ENCODE measurements around the gene IL22RA1. TPM values are rescaled to one million over a fixed set of nuclear protein-coding genes. Genes with fewer than 3 reads are reported as not detected.

IL22RA1 gene
- total RNA-seq, 1 experiment from 2014 or later: 0.13 TPM

DNA sequence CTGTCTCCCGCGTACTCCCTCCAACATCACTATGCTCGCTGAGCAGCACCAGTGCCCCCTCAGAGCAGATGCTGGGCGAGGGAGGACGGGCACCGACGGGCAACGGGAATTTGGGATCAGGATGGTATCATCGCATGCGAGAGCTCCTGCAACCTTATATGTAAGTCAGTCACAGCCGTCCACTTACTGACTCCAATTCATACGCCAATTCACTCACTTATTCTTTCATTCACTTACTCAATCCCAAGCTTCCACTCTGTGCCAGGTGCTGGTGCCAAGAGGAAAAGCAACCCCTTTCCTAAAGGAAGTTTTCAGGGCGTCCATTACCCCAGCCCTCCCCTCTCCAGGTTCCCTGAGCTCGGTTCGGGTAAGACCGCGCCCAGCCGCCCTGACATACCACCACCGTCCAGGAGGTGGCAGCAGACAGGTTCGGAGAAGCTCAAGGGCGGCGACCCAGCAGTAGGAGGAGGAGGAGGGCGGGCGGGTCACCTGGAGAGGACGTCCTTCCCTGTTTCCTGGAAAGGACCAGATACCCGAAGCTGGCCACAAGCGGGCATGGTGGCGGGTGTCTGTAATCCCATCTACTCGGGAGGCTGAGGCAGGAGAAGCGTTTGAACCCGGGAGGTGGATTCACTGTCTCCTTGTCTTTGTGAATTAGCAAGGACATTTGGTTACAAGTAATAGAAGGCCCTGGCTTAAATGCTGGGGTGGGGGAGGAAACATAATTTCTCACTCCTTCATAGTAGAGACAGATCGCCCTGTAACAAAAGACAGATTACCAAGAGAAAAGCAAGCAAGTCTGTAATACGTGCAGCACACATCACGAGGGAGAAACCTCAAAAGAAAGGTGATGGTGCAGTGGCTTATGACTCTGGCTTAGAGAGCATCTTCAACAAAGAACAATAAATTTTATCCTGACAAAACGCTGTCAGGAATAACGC lies 7.6 kb upstream of the IL22RA1 start:
- TF ChIP-seq CTCF (conservative IDR thresholded peaks at IDR 0.05): peak; percentile 81
- peak overlapping the region; percentile 90 to 98 (median 98) for H3K27ac Mint-ChIP-seq
- H3K27ac ChIP-seq (ENCODE audit: insufficient read length, low read depth, low read length): peak overlapping the region; percentile 99

More for the DNA sequence above, 7.6 kb upstream of the IL22RA1 start:
- Histone ChIP-seq H3K4me2 (ENCODE audit: insufficient read depth, insufficient read length, low read length) (peak overlapping the region; percentile 59), H3T11ph (ENCODE audit: low read length) (peak overlapping the region; percentile 100), H3K4me1 (ENCODE audit: insufficient read depth, low read length) (no peaks in the 10 kb centered on the region; the same call in 1 of the 2 replicates), H4K20me1 (ENCODE audit: control insufficient read depth, insufficient read depth, insufficient read length) (no peaks in the 10 kb centered on the region), H3K23ac (ENCODE audit: insufficient read length, low read depth, low read length) (peak overlapping the region; percentile 45), H4K8ac (replicated peaks; ENCODE audit: insufficient read length, low read depth, low read length) (peak overlapping the region; percentile 92), H4K5ac (ENCODE audit: insufficient read length, low read depth, low read length) (peak overlapping the region; percentile 100), H3K4ac (ENCODE audit: low read depth, low read length) (peak overlapping the region; percentile 100; the same call in 1 of the 2 replicates), H4K91ac (ENCODE audit: insufficient read length, low read depth, low read length) (peak overlapping the region; percentile 93), H2AFZ (ENCODE audit: low read length) (no peak overlapping the region), H3K27me3 (ENCODE audit: insufficient read depth, low read length) (no peaks in the 10 kb centered on the region), H3K79me1 (ENCODE audit: insufficient read depth, low read depth, low read length, poor library complexity, severe bottlenecking) (no peaks in the 10 kb centered on the region), H3K79me2 (ENCODE audit: insufficient read depth, low read length) (no peaks in the 10 kb centered on the region), H3K23me2 (ENCODE audit: insufficient read length, low read depth, low read length, poor library complexity, severe bottlenecking) (peaks cover 5% of the 10 kb centered on the region), H2BK15ac (ENCODE audit: low read depth, low read length) (no peak overlapping the region), H2BK20ac (ENCODE audit: low read depth, low read length, poor library complexity, severe bottlenecking) (peak overlapping the region; percentile 98), H3K18ac (ENCODE audit: insufficient read length, low read depth, low read length) (peak overlapping the region; percentile 100), H2BK120ac (ENCODE audit: low read depth, low read length, poor library complexity, severe bottlenecking) (peak overlapping the region; percentile 100), H3K56ac (ENCODE audit: insufficient read length, low read depth, low read length) (peak overlapping the region; percentile 95), H3K14ac (ENCODE audit: insufficient read depth, low read length) (peak overlapping the region; percentile 98; the same call in 1 of the 2 replicates), H3K9me3 (ENCODE audit: control insufficient read depth, low read depth, low read length) (no peaks in the 10 kb centered on the region), H3K9ac (ENCODE audit: extremely low read depth, insufficient read length, low read length) (peak overlapping the region; percentile 100), H2BK5ac (ENCODE audit: insufficient read length, low read length) (peak overlapping the region; percentile 87), H2AK5ac (ENCODE audit: insufficient read length, low read length) (peak overlapping the region; percentile 91), H2BK12ac (ENCODE audit: insufficient read length, low read depth, low read length) (peak overlapping the region; percentile 94)
- H3K4me3 Mint-ChIP-seq: peak overlapping the region; percentile 53 to 78
- H3K36me3 Mint-ChIP-seq (ENCODE audit: insufficient read depth in 1 of 3, low read depth in 3 of 3): peaks cover 2 to 6% (median 4%) of the 10 kb centered on the region in 3 experiments; a peak in 4 of 7 replicates
- no peaks in the 10 kb centered on the region; the same call in 1 of the 2 replicates for H3K27me3 Mint-ChIP-seq (ENCODE audit: low read depth)
- peak; percentile 97 for DNase-seq
- peaks cover 46 to 51% of the 10 kb centered on the region in 2 experiments for H3K4me1 Mint-ChIP-seq
- no peaks in the 10 kb centered on the region; a peak in 1 of 5 replicates for H3K9me3 Mint-ChIP-seq
- WGBS (ENCODE audit: extremely low coverage, insufficient read length, low lambda C conversion rate): no CpG with 5 or more reads among the region's 36 CpGs

All from H9 (cell line).